K562 (cell line): ENCODE measurements around the gene CABP7. TPM values are rescaled to one million over a fixed set of nuclear protein-coding genes. Genes with fewer than 3 reads are reported as not detected.

ENCODE experiments used
- ATAC-seq: fragments of 200-7000 bp; cut with Tn5 transposase; 3 replicates; pipeline ENCODE4 v1.9.1; 2020; ENCODE audit warnings: moderate library complexity
- BruUV-seq: library from RNA; stranded (reverse); fragments of 400-500 nt; replicated peaks from 2 replicates; lab custom pipeline; 2021; lab: Mats Ljungman, UMichigan
- CTCF ChIA-PET: fragments of 300-600 bp; formaldehyde crosslinking; extraction: SDS; loops from one replicate; lab custom pipeline; 2021; ENCODE audit warnings: low intra/inter-chr PET ratio; lab: Yijun Ruan, JAX
- POLR2A ChIA-PET: fragments of 300-600, 350-650 bp; sonication (Branson Sonifier 250); formaldehyde crosslinking; extraction: SDS; loops from one replicate; lab custom pipeline; 2021; ENCODE audit warnings: antibody characterized with exemption, inconsistent platforms; lab: Yijun Ruan, JAX
- DNase-seq, 4 experiments: peaks; one replicate each; pipeline versions ENCODE4 v3.0.0 to v3.0.0-alpha.2; 2011 to 2018; ENCODE audit warnings: low spot score in 3 of 4, mixed read lengths in 3 of 4; ENCODE audit errors: extremely low read depth in 1 of 4
- FAIRE-seq: peaks from 2 replicates; lab custom pipeline; 2011; peaks lifted over from hg19 to GRCh38; lab: Jason Lieb, UNC
- H2AFZ ChIP-seq: 2 replicates; pipeline ENCODE4 v1.6.0; 2011; ENCODE audit warnings: low read depth, low read length, control low read depth, inconsistent platforms
- H3K27ac ChIP-seq: fragments of 200-600 bp; 3 replicates; pipeline ENCODE4 v1.8.0; 2011; ENCODE audit warnings: low read depth, mild to moderate bottlenecking, control low read depth, inconsistent platforms, low read length, moderate library complexity, mixed read lengths; ENCODE audit errors: extremely low read depth
- H3K27me3 ChIP-seq, 2 experiments: fragments of 300-600 bp in 1 of 2; 2 replicates in 1 of 2; 3 replicates in 1 of 2; pipeline versions ENCODE4 v1.6.0 to v1.8.0; 2011; ENCODE audit warnings: inconsistent platforms in 2 of 2, low read length in 2 of 2, mild to moderate bottlenecking in 1 of 2, mixed read lengths in 1 of 2, moderate library complexity in 1 of 2; ENCODE audit not compliant: control insufficient read depth in 2 of 2, insufficient read depth in 2 of 2
- H3K36me3 ChIP-seq: fragments of 300-600 bp; 3 replicates; pipeline ENCODE4 v1.8.0; 2011; ENCODE audit warnings: mild to moderate bottlenecking, low read length, inconsistent platforms; ENCODE audit not compliant: control insufficient read depth, insufficient read depth
- H3K4me1 ChIP-seq, 2 experiments: fragments of 200-600 bp in 1 of 2; replicated peaks in 1 of 2; 2 replicates in 1 of 2; 3 replicates in 1 of 2; pipeline versions ENCODE4 v1.5.1 to v1.8.0; 2011; ENCODE audit warnings: inconsistent platforms in 2 of 2, low read length in 2 of 2, mild to moderate bottlenecking in 1 of 2, mixed read lengths in 1 of 2, moderate library complexity in 1 of 2; ENCODE audit not compliant: control insufficient read depth in 2 of 2, insufficient read depth in 2 of 2
- H3K4me2 ChIP-seq: 2 replicates; pipeline ENCODE4 v1.6.1; 2011; ENCODE audit warnings: low read length, control low read depth, inconsistent platforms, mixed read lengths; ENCODE audit not compliant: insufficient read depth
- H3K4me3 ChIP-seq: fragments of 200-600 bp; sonication (generic), shearing (Covaris generic); 2 replicates; pipeline ENCODE4 v1.5.1; 2016; ENCODE audit warnings: control low read depth, inconsistent platforms
- H3K79me2 ChIP-seq: fragments of 200-600 bp; 3 replicates; pipeline ENCODE4 v1.8.0; 2011; ENCODE audit warnings: low read length, inconsistent platforms; ENCODE audit not compliant: control insufficient read depth, insufficient read depth
- H3K9ac ChIP-seq, 2 experiments: 2 replicates each; pipeline versions ENCODE4 v1.6.0 to v1.6.1; 2011; ENCODE audit warnings: low read depth in 2 of 2, low read length in 2 of 2, control low read depth in 1 of 2, inconsistent platforms in 1 of 2, mild to moderate bottlenecking in 1 of 2, mixed read lengths in 1 of 2; ENCODE audit not compliant: insufficient read depth in 1 of 2
- H3K9me1 ChIP-seq: one replicate; pipeline ENCODE4 v1.6.0; 2011; ENCODE audit warnings: inconsistent platforms, mild to moderate bottlenecking, low read length, moderate library complexity; ENCODE audit not compliant: control insufficient read depth, insufficient read depth
- H3K9me3 ChIP-seq: replicated peaks from 2 replicates; pipeline ENCODE4 v1.5.1; 2011; ENCODE audit warnings: low read depth, low read length, inconsistent platforms; ENCODE audit not compliant: control insufficient read depth, insufficient read depth
- H4K20me1 ChIP-seq: replicated peaks from 2 replicates; pipeline ENCODE4 v1.6.1; 2011; ENCODE audit warnings: low read length, inconsistent platforms, mixed read lengths; ENCODE audit not compliant: control insufficient read depth, insufficient read depth
- ASH1L ChIP-seq: fragments of 450-650 bp; IDR thresholded peaks from 2 replicates; pipeline ENCODE4 v1.6.1; 2018; ENCODE audit warnings: borderline replicate concordance, mild to moderate bottlenecking, low read depth; ENCODE audit not compliant: partially characterized antibody
- BRD4 ChIP-seq: fragments of 200-600 bp; sonication (generic); IDR thresholded peaks from 2 replicates; pipeline ENCODE4 v1.6.1; 2017; ENCODE audit warnings: inconsistent platforms
- CAMTA2 ChIP-seq: fragments of 250-450 bp; sonication (Bioruptor Pico); conservative IDR thresholded peaks from 2 replicates; pipeline ENCODE4 v1.5.1; 2022
- CHD2 ChIP-seq: IDR thresholded peaks from 2 replicates; pipeline ENCODE4 v1.6.1; 2011; ENCODE audit warnings: low read depth, low read length
- KLF6 ChIP-seq: fragments of 250-450 bp; sonication (Bioruptor Pico); IDR thresholded peaks from 2 replicates; pipeline ENCODE4 v1.4.0; 2020; ENCODE audit warnings: mild to moderate bottlenecking, moderate library complexity, borderline replicate concordance
- POLR2A ChIP-seq: fragments of 450-650 bp; conservative IDR thresholded peaks from 2 replicates; pipeline ENCODE4 v1.6.1; 2016
- RFX7 ChIP-seq: fragments of 250-450 bp; sonication (Bioruptor Pico); IDR thresholded peaks from 2 replicates; pipeline ENCODE4 v1.5.1; 2021; ENCODE audit warnings: mild to moderate bottlenecking
- SETDB1 ChIP-seq: IDR thresholded peaks from one replicate; pipeline ENCODE4 v1.6.1; 2012; ENCODE audit warnings: low read length, control low read depth, inconsistent platforms
- SRSF9 ChIP-seq: fragments of 200-400 bp; formaldehyde crosslinking; IDR thresholded peaks from 2 replicates; pipeline ENCODE4 v1.6.1; 2017; ENCODE audit warnings: low read depth, low read length, borderline replicate concordance
- ZBTB7A ChIP-seq: IDR thresholded peaks from 2 replicates; pipeline ENCODE4 v1.6.1; 2011; ENCODE audit warnings: low read depth, mild to moderate bottlenecking, low read length, moderate library complexity, borderline replicate concordance; ENCODE audit not compliant: control insufficient read depth
- ZEB2 ChIP-seq: fragments of 450-650 bp; IDR thresholded peaks from 2 replicates; pipeline ENCODE4 v1.6.1; 2016
- ZKSCAN8 ChIP-seq: fragments of 200-800 bp; sonication (Bioruptor generic); IDR thresholded peaks from 2 replicates; pipeline ENCODE4 v1.6.1; 2016; ENCODE audit warnings: missing genetic modification characterization, missing compliant biosample characterization
- ZNF384 ChIP-seq: IDR thresholded peaks from 2 replicates; pipeline ENCODE4 v1.6.1; 2012; ENCODE audit warnings: low read depth, low read length, improper control_type of control experiment
- ZNF764 ChIP-seq: fragments of 250-450 bp; sonication (Bioruptor Pico); IDR thresholded peaks from 2 replicates; pipeline ENCODE4 v1.4.0; 2020; ENCODE audit warnings: low read depth, mild to moderate bottlenecking, moderate library complexity
- ZNF77 ChIP-seq: fragments of 250-450 bp; sonication (Bioruptor Pico); IDR thresholded peaks from 2 replicates; pipeline ENCODE4 v1.5.0; 2020
- WGBS: fragments of 100-300 bp; shearing (Covaris generic); methylation state at CpG from one replicate; pipeline ENCODE4 v1.1.6; 2016; ENCODE audit warnings: low coverage, mixed read lengths; ENCODE audit not compliant: insufficient coverage; ENCODE audit errors: missing lambda C conversion rate; 5-methylcytosine and 5-hydroxymethylcytosine counted together
- in situ Hi-C: fragments of 300-500 bp; cut with MboI; formaldehyde crosslinking; loops from 4 replicates; pipeline ENCODE4 v1.15.0; 2018; ENCODE audit warnings: inconsistent platforms, mixed read lengths
- intact Hi-C: fragments of 100-400 bp; cut with micrococcal nuclease; formaldehyde crosslinking; loops from 2 replicates; pipeline ENCODE4 v1.14.2; 2022
- polyA plus RNA-seq, 8 experiments: library from polyadenylated mRNA; depleted of rRNA in 4 of 8; stranded (reverse) in 5 of 8; unstranded in 3 of 8; fragments of >200 nt; fragmentation: Nextera tagmentation in 2 of 8; fragmentation: Illumina TruSeq in 1 of 8; extraction: Ambion mirVana in 2 of 8; extraction: Trizol in 1 of 8; gene quantifications; 2 replicates each; pipeline versions ENCODE4 v1.2.1 to v1.2.3, GENCODE V29; 2011 to 2014; ENCODE audit warnings: inconsistent platforms in 1 of 8, missing spikeins in 1 of 8
- total RNA-seq, 7 experiments: library from RNA; depleted of rRNA in 6 of 7; stranded (reverse); fragments of >200 nt in 6 of 7; fragmentation: Illumina TruSeq in 2 of 7; extraction: Trizol in 2 of 7; gene quantifications; 2 replicates each; pipeline versions ENCODE4 v1.2.1 to v1.2.3, GENCODE V29; 2011 to 2021; ENCODE audit warnings: low replicate concordance in 1 of 7
- TF ChIP-seq, protein P1 (sequence below), 2 experiments: IDR thresholded peaks in 1 of 2; conservative IDR thresholded peaks in 1 of 2; 2 replicates each; pipeline ENCODE4 v1.6.1; 2016; ENCODE audit warnings: low read depth in 2 of 2, mild to moderate bottlenecking in 1 of 2, missing compliant biosample characterization in 1 of 2, missing genetic modification characterization in 1 of 2, moderate library complexity in 1 of 2

The CABP7 gene
- total and polyA plus RNA-seq, 9 of the 15 experiments (the other 6 are each of a cell fraction or from before 2014, with no cell fraction given) = not detected

DNA sequence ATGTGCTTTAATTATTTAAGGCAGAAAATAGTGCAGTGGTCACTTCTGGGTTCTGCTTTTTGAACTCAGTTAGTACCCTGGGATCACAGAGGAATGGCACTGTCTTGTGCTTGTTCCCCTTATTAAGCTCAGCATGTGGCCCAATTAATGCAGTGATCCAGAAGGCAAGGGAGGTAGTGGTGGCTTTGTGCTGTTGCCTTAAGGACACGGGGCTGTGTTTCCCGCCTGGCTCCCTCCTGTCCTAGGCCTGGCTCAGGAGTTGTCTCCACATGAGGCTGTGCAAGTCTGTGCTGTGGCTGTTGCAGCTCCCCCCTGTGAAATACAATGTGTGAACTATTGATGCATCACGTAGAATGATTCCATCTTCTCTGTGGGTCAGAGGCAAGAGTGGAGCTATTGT is 49.2 kb upstream of the CABP7 start:
- ATAC-seq (no peak), DNase-seq (no peak), FAIRE-seq (no peak)
- H3K27me3 ChIP-seq = no peaks in the 10 kb centered on the region
- H3K27ac ChIP-seq = no peak overlapping the region
- no peaks in the 10 kb centered on the region for H3K79me2 ChIP-seq
- no peaks in the 10 kb centered on the region for H3K9me3 ChIP-seq
- no peaks in the 10 kb centered on the region for H3K4me1 ChIP-seq
- POLR2A ChIA-PET = interaction anchor here (0.5 kb wide), 1 partner anchor 435 kb away, joined by 4 read pairs; no protein-coding TSS in a partner anchor
- intact Hi-C loops (no loop called here), in situ Hi-C loops (no loop called here)
- TF ChIP-seq ZEB2 (no peak), CAMTA2 (CRISPR knock-in tag) (no peak), CHD2 (no peak), RFX7 (no peak), ZKSCAN8 (CRISPR knock-in tag) (no peak), POLR2A (no peak), BRD4 (no peak), ZNF384 (no peak), SRSF9 (no peak), SETDB1 (no peak), ASH1L (no peak), ZBTB7A (no peak), KLF6 (CRISPR knock-in tag) (no peak), ZNF77 (no peak), ZNF764 (CRISPR knock-in tag) (no peak)
- TF ChIP-seq, protein P1, sequence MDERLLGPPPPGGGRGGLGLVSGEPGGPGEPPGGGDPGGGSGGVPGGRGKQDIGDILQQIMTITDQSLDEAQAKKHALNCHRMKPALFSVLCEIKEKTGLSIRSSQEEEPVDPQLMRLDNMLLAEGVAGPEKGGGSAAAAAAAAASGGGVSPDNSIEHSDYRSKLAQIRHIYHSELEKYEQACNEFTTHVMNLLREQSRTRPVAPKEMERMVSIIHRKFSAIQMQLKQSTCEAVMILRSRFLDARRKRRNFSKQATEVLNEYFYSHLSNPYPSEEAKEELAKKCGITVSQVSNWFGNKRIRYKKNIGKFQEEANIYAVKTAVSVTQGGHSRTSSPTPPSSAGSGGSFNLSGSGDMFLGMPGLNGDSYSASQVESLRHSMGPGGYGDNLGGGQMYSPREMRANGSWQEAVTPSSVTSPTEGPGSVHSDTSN (CRISPR knock-in tag; IDR thresholded peaks at IDR 0.05; ENCODE audit: low read depth) = no peak
- TF ChIP-seq, protein P1 (tag; conservative IDR thresholded peaks at IDR 0.05; ENCODE audit: low read depth) = no peak
- H2AFZ ChIP-seq = no peak overlapping the region
- peaks cover 69% of the 10 kb centered on the region; the same call in 2 of the 3 replicates for H3K36me3 ChIP-seq
- H3K9ac ChIP-seq = no peak overlapping the region
- H3K4me2 ChIP-seq = no peak overlapping the region
- H4K20me1 ChIP-seq = no peaks in the 10 kb centered on the region
- BruUV-seq = no TSS peak
- WGBS = 63% methylated on average over 2 of the region's 3 CpGs
- H3K4me3 ChIP-seq = no peak overlapping the region
- no peaks in the 10 kb centered on the region for H3K9me1 ChIP-seq
- CTCF ChIA-PET = no interaction called here
